CD14-positive monocyte (primary cell): Measurements from ENCODE around the gene TIMM10B. TPM values are rescaled to one million over a fixed set of nuclear protein-coding genes. Genes with fewer than 3 reads are reported as not detected.

Source experiments
- DNase-seq, 3 donors: peaks; one replicate each; pipeline ENCODE4 v3.0.0-alpha.2; 2011 to 2022
- H2AFZ ChIP-seq: 2 replicates; pipeline ENCODE4 v1.6.0; 2012; ENCODE audit warnings: mild to moderate bottlenecking, low read depth, low read length, inconsistent platforms; ENCODE audit not compliant: insufficient read depth, poor library complexity, severe bottlenecking
- H3K27ac ChIP-seq, 2 donors: 1 replicate in 1 of 2; 2 replicates in 1 of 2; pipeline ENCODE4 v1.5.1; 2012 to 2013; ENCODE audit warnings: low read length in 2 of 2, control low read depth in 1 of 2, inconsistent platforms in 1 of 2, low read depth in 1 of 2, mild to moderate bottlenecking in 1 of 2
- H3K27me3 ChIP-seq, 2 donors: one replicate each; pipeline versions ENCODE4 v1.6.0 to v1.6.1; 2011 to 2013; ENCODE audit warnings: low read length in 2 of 2; ENCODE audit not compliant: control insufficient read depth in 2 of 2, insufficient read depth in 2 of 2
- H3K36me3 ChIP-seq, 2 donors: replicated peaks in 1 of 2; 1 replicate in 1 of 2; 2 replicates in 1 of 2; pipeline versions ENCODE4 v1.5.1 to v1.6.1; 2012 to 2013; ENCODE audit warnings: low read length in 2 of 2, control low read depth in 1 of 2, inconsistent platforms in 1 of 2, mild to moderate bottlenecking in 1 of 2; ENCODE audit not compliant: insufficient read depth in 2 of 2, control insufficient read depth in 1 of 2
- H3K4me1 ChIP-seq, 2 donors: 1 replicate in 1 of 2; 2 replicates in 1 of 2; pipeline versions ENCODE4 v1.5.1 to v1.6.1; 2012 to 2013; ENCODE audit warnings: low read length in 2 of 2, control low read depth in 1 of 2, inconsistent platforms in 1 of 2, mild to moderate bottlenecking in 1 of 2, moderate library complexity in 1 of 2; ENCODE audit not compliant: insufficient read depth in 2 of 2, control insufficient read depth in 1 of 2
- H3K4me2 ChIP-seq: replicated peaks from 2 replicates; pipeline ENCODE3; 2012; ENCODE audit warnings: low read length, moderate library complexity, mild to moderate bottlenecking; ENCODE audit not compliant: poor library complexity, severe bottlenecking; ENCODE audit errors: extremely low read depth
- H3K4me3 ChIP-seq, 3 experiments: fragments of 200-600 bp in 1 of 3; sonication (generic) in 1 of 3; replicated peaks in 1 of 3; 1 replicate in 2 of 3; 2 replicates in 1 of 3; pipeline ENCODE4 v1.5.1; 2011 to 2013; ENCODE audit warnings: low read length in 3 of 3, mild to moderate bottlenecking in 3 of 3, control low read depth in 2 of 3, low read depth in 2 of 3, inconsistent platforms in 1 of 3, moderate library complexity in 1 of 3
- H3K79me2 ChIP-seq: 2 replicates; pipeline ENCODE4 v1.6.0; 2012; ENCODE audit warnings: mild to moderate bottlenecking, control low read depth, inconsistent platforms, low read length, moderate library complexity; ENCODE audit not compliant: insufficient read depth
- H3K9ac ChIP-seq: 2 replicates; pipeline ENCODE4 v1.6.0; 2017; ENCODE audit warnings: low read length, mild to moderate bottlenecking; ENCODE audit not compliant: insufficient read depth, poor library complexity, severe bottlenecking
- H3K9me3 ChIP-seq, 2 donors: replicated peaks in 1 of 2; 1 replicate in 1 of 2; 2 replicates in 1 of 2; pipeline versions ENCODE4 v1.5.1 to v1.6.1; 2012 to 2013; ENCODE audit warnings: low read length in 2 of 2, control low read depth in 1 of 2; ENCODE audit not compliant: control insufficient read depth in 1 of 2, insufficient read depth in 1 of 2
- H4K20me1 ChIP-seq: 2 replicates; pipeline ENCODE4 v1.6.0; 2012; ENCODE audit warnings: mild to moderate bottlenecking, low read length, control low read depth, moderate library complexity; ENCODE audit not compliant: insufficient read depth
- H3K27ac Mint-ChIP-seq, 7 donors: one replicate each; pipeline ENCODE4 v1.8.0; 2020; ENCODE audit warnings: mild to moderate bottlenecking in 7 of 7, mixed read lengths in 7 of 7, moderate library complexity in 6 of 7, inconsistent platforms in 2 of 7
- H3K27me3 Mint-ChIP-seq, 3 donors: one replicate each; pipeline ENCODE4 v1.8.0; 2021 to 2022; ENCODE audit warnings: low read depth in 3 of 3, mild to moderate bottlenecking in 3 of 3, mixed read lengths in 3 of 3, moderate library complexity in 3 of 3, inconsistent platforms in 1 of 3
- H3K36me3 Mint-ChIP-seq, 2 donors: one replicate each; pipeline ENCODE4 v1.8.0; 2020; ENCODE audit warnings: mixed read lengths in 2 of 2, inconsistent platforms in 1 of 2, mild to moderate bottlenecking in 1 of 2
- H3K4me1 Mint-ChIP-seq: one replicate; pipeline ENCODE4 v1.8.0; 2020; ENCODE audit warnings: mild to moderate bottlenecking, mixed read lengths
- H3K4me3 Mint-ChIP-seq, 2 donors: one replicate each; pipeline ENCODE4 v1.8.0; 2020; ENCODE audit warnings: mild to moderate bottlenecking in 2 of 2, mixed read lengths in 2 of 2, moderate library complexity in 1 of 2
- H3K9me3 Mint-ChIP-seq, 7 donors: one replicate each; pipeline ENCODE4 v1.8.0; 2020 to 2022; ENCODE audit warnings: mixed read lengths in 7 of 7, mild to moderate bottlenecking in 6 of 7, moderate library complexity in 6 of 7, inconsistent platforms in 2 of 7
- CTCF ChIP-seq: fragments of 200-600 bp; IDR thresholded peaks from one replicate; pipeline ENCODE4 v1.8.0; 2022; ENCODE audit warnings: antibody characterized with exemption, mild to moderate bottlenecking
- WGBS: methylation state at CpG from one replicate; pipeline ENCODE4 v1.1.5; 2013; ENCODE audit warnings: missing lambda C conversion rate; ENCODE audit not compliant: insufficient coverage; 5-methylcytosine and 5-hydroxymethylcytosine counted together
- intact Hi-C, 2 donors: fragments of 100-400 bp; cut with micrococcal nuclease; formaldehyde crosslinking; loops; one replicate each; pipeline versions ENCODE4 v1.15.0 to v1.15.1; 2023
- polyA plus RNA-seq, 3 donors: library from polyadenylated mRNA; depleted of rRNA in 1 of 3; unstranded in 2 of 3; stranded (reverse) in 1 of 3; fragments of 300-500 nt in 2 of 3; fragments of >200 nt in 1 of 3; fragmentation: Illumina TruSeq in 2 of 3; gene quantifications; 1 replicate in 2 of 3; 2 replicates in 1 of 3; pipeline ENCODE4 v1.2.3, GENCODE V29; 2012 to 2021

TIMM10B gene
- polyA plus RNA-seq, 3 donors: 20.0 to 34.9 (median 22.1) TPM

GRCh38 chr11:6455070-6455469 lies 26.2 kb upstream of the TIMM10B start:
- Histone ChIP-seq H3K27me3 (no peaks in the 10 kb centered on the region), H3K4me1 (no peaks in the 10 kb centered on the region), H3K9ac (no peak overlapping the region), H4K20me1 (no peaks in the 10 kb centered on the region), H3K36me3 (peaks cover 71 to 97% of the 10 kb centered on the region in 2 donors), H3K4me2 (no peak overlapping the region), H2AFZ (no peak overlapping the region), H3K79me2 (no peaks in the 10 kb centered on the region), H3K27ac (no peak overlapping the region), H3K9me3 (no peaks in the 10 kb centered on the region), H3K4me3 (no peak overlapping the region)
- WGBS: 100% methylated on average over 1 of the region's 2 CpGs
- no peak overlapping the region for H3K4me3 Mint-ChIP-seq
- no peaks in the 10 kb centered on the region for H3K9me3 Mint-ChIP-seq
- no peak for TF ChIP-seq CTCF
- peaks cover 0 to 2% (median 0%) of the 10 kb centered on the region in 3 donors for H3K27me3 Mint-ChIP-seq
- H3K36me3 Mint-ChIP-seq: peaks cover 53 to 57% of the 10 kb centered on the region in 2 donors
- H3K27ac Mint-ChIP-seq: no peak overlapping the region
- intact Hi-C loops: no loop called here
- no peaks in the 10 kb centered on the region for H3K4me1 Mint-ChIP-seq
- DNase-seq: no peak

- no peaks in the 10 kb centered on the region for H3K9me3 ChIP-seq
- H3K9ac ChIP-seq: no peak overlapping the region
- WGBS: 98% methylated on average over 55 of the region's 56 CpGs
- H3K4me3 ChIP-seq: no peak overlapping the region
- H3K36me3 ChIP-seq: peaks cover 57 to 89% of the 10 kb centered on the region in 2 donors
- no peaks in the 10 kb centered on the region for H3K4me1 ChIP-seq
- Mint-ChIP-seq H3K27me3 (peaks cover 0 to 2% (median 0%) of the 10 kb centered on the region in 3 donors), H3K36me3 (peaks cover 59 to 61% of the 10 kb centered on the region in 2 donors), H3K27ac (no peak overlapping the region), H3K4me3 (no peak overlapping the region), H3K9me3 (no peaks in the 10 kb centered on the region), H3K4me1 (no peaks in the 10 kb centered on the region)
- TF ChIP-seq CTCF: no peak
- DNase-seq: no peak
- no peaks in the 10 kb centered on the region for H3K27me3 ChIP-seq
- no peaks in the 10 kb centered on the region for H4K20me1 ChIP-seq
- intact Hi-C loops: no loop called here
- no peak overlapping the region for H3K4me2 ChIP-seq
- H3K79me2 ChIP-seq: no peaks in the 10 kb centered on the region
- no peak overlapping the region for H2AFZ ChIP-seq
- H3K27ac ChIP-seq: no peak overlapping the region
Measured at GRCh38 chr11:6456361-6457073, 24.8 kb upstream of the TIMM10B start.
